Neural crest cell (in vitro differentiated cells): ENCODE results near the gene UBTD1. TPM values are rescaled to one million over a fixed set of nuclear protein-coding genes. Genes with fewer than 3 reads are reported as not detected.

ENCODE experiments used
- DNase-seq: peaks from one replicate; pipeline ENCODE4 v3.0.0; 2021; ENCODE audit warnings: low read depth, mixed read lengths, low spot score
- H3K27ac Mint-ChIP-seq: one replicate; pipeline ENCODE4 v1.8.0; 2021; ENCODE audit warnings: mild to moderate bottlenecking, mixed read lengths; ENCODE audit not compliant: unreplicated experiment
- H3K27me3 Mint-ChIP-seq: 2 replicates; pipeline ENCODE4 v1.8.0; 2021; ENCODE audit warnings: low read depth, mild to moderate bottlenecking, mixed read lengths
- H3K36me3 Mint-ChIP-seq: 2 replicates; pipeline ENCODE4 v1.8.0; 2021; ENCODE audit warnings: low read depth, mild to moderate bottlenecking, mixed read lengths
- H3K4me1 Mint-ChIP-seq: 2 replicates; pipeline ENCODE4 v1.8.0; 2021; ENCODE audit warnings: mixed read lengths
- H3K4me3 Mint-ChIP-seq: one replicate; pipeline ENCODE4 v1.8.0; 2021; ENCODE audit warnings: mild to moderate bottlenecking, mixed read lengths
- H3K9me3 Mint-ChIP-seq: 2 replicates; pipeline ENCODE4 v1.8.0; 2021; ENCODE audit warnings: mixed read lengths
- CTCF ChIP-seq: fragments of 200-600 bp; sonication (generic); conservative IDR thresholded peaks from 2 replicates; pipeline ENCODE4 v1.5.0; 2021; ENCODE audit warnings: antibody characterized with exemption, mild to moderate bottlenecking
- total RNA-seq: library from RNA; stranded (reverse); gene quantifications from 2 replicates; pipeline ENCODE4 v1.2.1, GENCODE V29; 2021

The UBTD1 gene
- total RNA-seq, 1 donor from 2014 or later = 8.7 TPM

DNA sequence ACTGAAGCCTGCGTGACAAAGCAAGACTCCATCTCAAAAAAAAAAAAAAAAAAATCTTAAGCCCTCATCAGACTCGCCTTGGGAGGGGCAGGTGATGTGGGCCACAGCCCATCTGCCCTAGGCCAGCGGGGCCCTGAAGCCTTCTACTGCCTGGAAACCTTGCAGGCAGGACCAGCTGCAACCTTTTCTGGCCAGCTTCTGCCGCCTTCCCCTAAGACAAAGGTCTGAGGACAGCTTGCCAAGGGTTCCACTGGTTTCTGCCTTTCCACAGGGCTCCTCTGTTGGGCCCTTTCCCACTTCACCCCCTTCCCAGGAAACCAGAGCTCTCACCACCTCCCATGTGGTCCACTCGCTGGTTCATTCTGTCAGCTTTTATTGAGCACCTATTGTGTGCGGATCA, 35.2 kb downstream of the UBTD1 start:
- DNase-seq = no peak
- Mint-ChIP-seq H3K27ac (no peak overlapping the region), H3K4me1 (peaks cover 6% of the 10 kb centered on the region), H3K9me3 (peaks cover 3% of the 10 kb centered on the region), H3K4me3 (no peak overlapping the region), H3K36me3 (peaks cover 5% of the 10 kb centered on the region), H3K27me3 (no peaks in the 10 kb centered on the region)
- TF ChIP-seq CTCF = no peak

- H3K4me1 Mint-ChIP-seq = peaks cover 8% of the 10 kb centered on the region
- no peaks in the 10 kb centered on the region for H3K27me3 Mint-ChIP-seq
- DNase-seq = no peak
- no peak overlapping the region for H3K27ac Mint-ChIP-seq
- no peak overlapping the region for H3K4me3 Mint-ChIP-seq
- TF ChIP-seq CTCF = peak; percentile 51
- H3K9me3 Mint-ChIP-seq = peaks cover 2% of the 10 kb centered on the region
- H3K36me3 Mint-ChIP-seq = peaks cover 2% of the 10 kb centered on the region
Observed at GRCh38 chr10:97534746-97535367, 36.1 kb downstream of the UBTD1 start.

- H3K36me3 Mint-ChIP-seq = no peaks in the 10 kb centered on the region
- no peak overlapping the region for H3K27ac Mint-ChIP-seq
- no peak for TF ChIP-seq CTCF
- H3K4me3 Mint-ChIP-seq = no peak overlapping the region
- DNase-seq = no peak
- H3K4me1 Mint-ChIP-seq = peaks cover 17% of the 10 kb centered on the region
- no peaks in the 10 kb centered on the region for H3K9me3 Mint-ChIP-seq
- H3K27me3 Mint-ChIP-seq = no peaks in the 10 kb centered on the region
Observed at GRCh38 chr10:97537186-97537869, 38.6 kb downstream of the UBTD1 start.

DNA sequence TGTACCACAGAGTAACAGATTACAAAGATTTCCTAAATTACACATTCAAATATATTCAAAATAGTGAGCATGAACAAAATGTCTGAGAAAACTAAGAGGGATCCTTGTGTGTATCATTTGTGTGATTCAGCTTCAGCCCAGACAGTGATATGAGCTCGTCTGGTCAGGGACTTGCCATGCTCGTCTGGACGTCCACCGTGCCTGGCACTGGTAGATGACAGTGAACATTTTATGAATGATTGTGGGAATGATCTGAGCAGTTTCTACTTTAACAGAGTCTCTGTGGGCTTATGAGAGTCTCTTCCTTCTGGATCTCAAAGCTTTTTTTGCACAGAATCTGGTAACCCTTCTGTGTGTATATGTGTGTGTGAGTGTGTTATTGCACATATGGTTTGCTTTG, 39.7 kb downstream of the UBTD1 start:
- Mint-ChIP-seq H3K27ac (peak overlapping the region; percentile 78), H3K4me1 (peaks cover 27% of the 10 kb centered on the region), H3K9me3 (no peaks in the 10 kb centered on the region), H3K27me3 (no peaks in the 10 kb centered on the region), H3K4me3 (no peak overlapping the region), H3K36me3 (no peaks in the 10 kb centered on the region)
- DNase-seq = no peak
- no peak for TF ChIP-seq CTCF

DNA sequence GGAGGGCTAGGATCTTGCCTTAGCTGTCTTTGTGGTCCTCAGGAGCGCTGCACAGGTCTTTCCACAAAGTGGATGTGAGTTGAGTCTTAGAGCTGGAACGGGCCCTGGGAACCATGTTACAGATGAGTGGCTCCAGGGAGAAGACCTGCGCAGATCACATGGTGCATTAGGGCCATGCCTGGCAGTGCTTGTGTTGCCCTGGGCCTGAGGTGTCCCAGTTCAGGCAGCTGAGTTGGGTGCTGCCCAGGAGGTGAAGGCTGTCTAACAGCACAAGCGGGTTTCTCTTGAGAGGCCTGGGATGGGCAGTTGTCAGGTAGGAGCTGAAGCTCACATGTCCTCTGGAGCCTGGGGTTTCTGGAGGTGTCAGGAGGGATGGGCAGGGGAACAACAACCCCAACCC, 40.1 kb downstream of the UBTD1 start:
- peak overlapping the region; percentile 78 for H3K27ac Mint-ChIP-seq

More for the DNA sequence above, 40.1 kb downstream of the UBTD1 start:
- H3K36me3 Mint-ChIP-seq = no peaks in the 10 kb centered on the region
- peaks cover 30% of the 10 kb centered on the region for H3K4me1 Mint-ChIP-seq
- no peaks in the 10 kb centered on the region for H3K27me3 Mint-ChIP-seq
- no peak overlapping the region for H3K4me3 Mint-ChIP-seq
- H3K9me3 Mint-ChIP-seq = no peaks in the 10 kb centered on the region
- DNase-seq = no peak
- TF ChIP-seq CTCF = no peak
